NT2/D1 (cell line): Measurements from ENCODE around the gene NFIA.

Source experiments
- DNase-seq: peaks from one replicate; pipeline ENCODE4 v3.0.0-alpha.2; 2011; ENCODE audit warnings: low read depth, low spot score
- H3K27me3 ChIP-seq: 2 replicates; pipeline ENCODE4 v1.6.0; 2011; ENCODE audit warnings: mild to moderate bottlenecking; ENCODE audit not compliant: insufficient read length, insufficient read depth
- H3K36me3 ChIP-seq: 2 replicates; pipeline ENCODE4 v1.6.1; 2011; ENCODE audit warnings: mild to moderate bottlenecking, low read length, mixed read lengths; ENCODE audit not compliant: insufficient read depth, insufficient read length
- H3K4me1 ChIP-seq: 2 replicates; pipeline ENCODE4 v1.5.1; 2011; ENCODE audit not compliant: insufficient read depth, insufficient read length
- H3K4me3 ChIP-seq: 2 replicates; pipeline ENCODE4 v1.5.1; 2011; ENCODE audit warnings: low read depth; ENCODE audit not compliant: insufficient read length
- H3K9ac ChIP-seq: 2 replicates; pipeline ENCODE4 v1.6.0; 2011; ENCODE audit warnings: low read depth; ENCODE audit not compliant: insufficient read length
- H3K9me3 ChIP-seq: 2 replicates; pipeline ENCODE4 v1.5.1; 2011; ENCODE audit warnings: mild to moderate bottlenecking, low read length; ENCODE audit not compliant: insufficient read depth
- SUZ12 ChIP-seq: IDR thresholded peaks from 2 replicates; pipeline ENCODE4 v1.6.1; 2011; ENCODE audit not compliant: insufficient read length, insufficient read depth; ENCODE audit errors: extremely low read depth
- YY1 ChIP-seq: IDR thresholded peaks from 2 replicates; pipeline ENCODE4 v1.6.1; 2011; ENCODE audit not compliant: insufficient read length, insufficient read depth
- ZNF274 ChIP-seq: IDR thresholded peaks from 2 replicates; pipeline ENCODE4 v1.6.1; 2011; ENCODE audit warnings: mild to moderate bottlenecking, low read depth, low read length

NFIA gene

GRCh38 chr1:61101536-61101935, 19.2 kb downstream of the NFIA start:
- Histone ChIP-seq H3K27me3 (no peaks in the 10 kb centered on the region), H3K36me3 (no peaks in the 10 kb centered on the region), H3K9ac (no peak overlapping the region), H3K4me1 (no peaks in the 10 kb centered on the region), H3K9me3 (peaks cover under 1% of the 10 kb centered on the region; the same call in 1 of the 2 replicates), H3K4me3 (no peak overlapping the region)
- TF ChIP-seq ZNF274 (no peak), YY1 (no peak), SUZ12 (no peak)
- DNase-seq, result no peak

- Histone ChIP-seq H3K9me3 (peaks cover 5% of the 10 kb centered on the region), H3K36me3 (no peaks in the 10 kb centered on the region), H3K4me1 (no peaks in the 10 kb centered on the region), H3K9ac (no peak overlapping the region), H3K27me3 (no peaks in the 10 kb centered on the region), H3K4me3 (no peak overlapping the region)
- TF ChIP-seq SUZ12, result no peak
- no peak for TF ChIP-seq YY1
- no peak for TF ChIP-seq ZNF274
- no peak for DNase-seq
Observed at GRCh38 chr1:61102041-61102440, 19.7 kb downstream of the NFIA start.

- H3K27me3 ChIP-seq, result no peaks in the 10 kb centered on the region
- no peaks in the 10 kb centered on the region for H3K4me1 ChIP-seq
- H3K4me3 ChIP-seq, result no peak overlapping the region
- no peak for TF ChIP-seq SUZ12
- no peak for TF ChIP-seq ZNF274
- TF ChIP-seq YY1, result no peak
- no peak overlapping the region for H3K9ac ChIP-seq
- no peak for DNase-seq
- H3K9me3 ChIP-seq, result peaks cover 11% of the 10 kb centered on the region
- H3K36me3 ChIP-seq, result no peaks in the 10 kb centered on the region
Observed at GRCh38 chr1:61102621-61103020, 20.3 kb downstream of the NFIA start.

GRCh38 chr1:61104220-61104671, 21.9 kb downstream of the NFIA start:
- no peak overlapping the region for H3K9ac ChIP-seq
- no peak for DNase-seq
- H3K9me3 ChIP-seq, result peaks cover 25% of the 10 kb centered on the region
- no peak overlapping the region for H3K4me3 ChIP-seq
- no peaks in the 10 kb centered on the region for H3K27me3 ChIP-seq
- no peaks in the 10 kb centered on the region for H3K4me1 ChIP-seq
- H3K36me3 ChIP-seq, result no peaks in the 10 kb centered on the region
- no peak for TF ChIP-seq ZNF274
- no peak for TF ChIP-seq SUZ12

- TF ChIP-seq YY1, result no peak
- peaks cover 25% of the 10 kb centered on the region for H3K9me3 ChIP-seq
- no peak overlapping the region for H3K4me3 ChIP-seq
- H3K27me3 ChIP-seq, result no peaks in the 10 kb centered on the region
- no peak for DNase-seq
- no peak overlapping the region for H3K9ac ChIP-seq
- H3K4me1 ChIP-seq, result no peaks in the 10 kb centered on the region
- H3K36me3 ChIP-seq, result no peaks in the 10 kb centered on the region
Observed at GRCh38 chr1:61107638-61108037, 25.3 kb downstream of the NFIA start.

- TF ChIP-seq SUZ12, result no peak
- no peak for TF ChIP-seq ZNF274
- TF ChIP-seq YY1, result no peak
- H3K4me3 ChIP-seq, result no peak overlapping the region
- no peaks in the 10 kb centered on the region for H3K27me3 ChIP-seq
- no peaks in the 10 kb centered on the region for H3K4me1 ChIP-seq
- no peaks in the 10 kb centered on the region for H3K36me3 ChIP-seq
- no peak for DNase-seq
- no peak overlapping the region for H3K9ac ChIP-seq
- peaks cover 25% of the 10 kb centered on the region for H3K9me3 ChIP-seq
Observed at GRCh38 chr1:61109158-61109557, 26.8 kb downstream of the NFIA start.

- Histone ChIP-seq H3K4me3 (no peak overlapping the region), H3K9me3 (peaks cover 25% of the 10 kb centered on the region), H3K9ac (no peak overlapping the region), H3K27me3 (no peaks in the 10 kb centered on the region), H3K36me3 (no peaks in the 10 kb centered on the region), H3K4me1 (no peaks in the 10 kb centered on the region)
- TF ChIP-seq YY1, result no peak
- no peak for DNase-seq
Observed at GRCh38 chr1:61109910-61110309, 27.5 kb downstream of the NFIA start.

- Histone ChIP-seq H3K36me3 (no peaks in the 10 kb centered on the region), H3K4me1 (no peaks in the 10 kb centered on the region), H3K9ac (no peak overlapping the region), H3K9me3 (peaks cover 25% of the 10 kb centered on the region), H3K27me3 (no peaks in the 10 kb centered on the region), H3K4me3 (no peak overlapping the region)
- no peak for TF ChIP-seq SUZ12
- TF ChIP-seq ZNF274, result no peak
- no peak for TF ChIP-seq YY1
- DNase-seq, result no peak
Observed at GRCh38 chr1:61110554-61110953, 28.2 kb downstream of the NFIA start.
